WTC11 (cell line): ENCODE results near the gene GNG14.

Experiments
- CTCF ChIP-seq: fragments of 200-600 bp; IDR thresholded peaks from 2 replicates; pipeline ENCODE4 v1.8.0; 2022; ENCODE audit warnings: antibody characterized with exemption
- ETV6 ChIP-seq: sonication (generic); formaldehyde crosslinking; IDR thresholded peaks from 2 replicates; pipeline ENCODE4 v1.8.1; 2022; ENCODE audit warnings: mild to moderate bottlenecking, missing genetic modification reagents
- GABPB1 ChIP-seq: sonication (generic); formaldehyde crosslinking; IDR thresholded peaks from 2 replicates; pipeline ENCODE4 v1.8.1; 2023; ENCODE audit warnings: mild to moderate bottlenecking, missing genetic modification reagents
- JUN ChIP-seq: sonication (generic); formaldehyde crosslinking; IDR thresholded peaks from 2 replicates; pipeline ENCODE4 v1.8.0; 2023; ENCODE audit warnings: mild to moderate bottlenecking, missing genetic modification reagents
- MYBL2 ChIP-seq: sonication (generic); formaldehyde crosslinking; IDR thresholded peaks from 2 replicates; pipeline ENCODE4 v1.8.1; 2023; ENCODE audit warnings: mild to moderate bottlenecking, moderate library complexity, missing genetic modification reagents
- RELA ChIP-seq: sonication (generic); formaldehyde crosslinking; IDR thresholded peaks from 2 replicates; pipeline ENCODE4 v1.8.1; 2022; ENCODE audit warnings: missing genetic modification reagents, mild to moderate bottlenecking, borderline replicate concordance
- SMAD4 ChIP-seq: sonication (generic); formaldehyde crosslinking; IDR thresholded peaks from 2 replicates; pipeline ENCODE4 v1.8.0; 2022; ENCODE audit warnings: mild to moderate bottlenecking, missing genetic modification reagents
- USF2 ChIP-seq: sonication (generic); formaldehyde crosslinking; IDR thresholded peaks from 2 replicates; pipeline ENCODE4 v1.8.1; 2023; ENCODE audit warnings: mild to moderate bottlenecking, missing genetic modification reagents, moderate library complexity
- ZNF219 ChIP-seq: sonication (generic); formaldehyde crosslinking; IDR thresholded peaks from 2 replicates; pipeline ENCODE4 v1.8.0; 2023; ENCODE audit warnings: missing genetic modification reagents, mild to moderate bottlenecking, borderline replicate concordance
- ZNF232 ChIP-seq: sonication (generic); formaldehyde crosslinking; IDR thresholded peaks from 2 replicates; pipeline ENCODE4 v1.8.0; 2022; ENCODE audit warnings: mild to moderate bottlenecking, missing genetic modification reagents
- ZNF317 ChIP-seq: sonication (generic); formaldehyde crosslinking; IDR thresholded peaks from 2 replicates; pipeline ENCODE4 v1.8.1; 2023; ENCODE audit warnings: low read depth, mild to moderate bottlenecking, moderate library complexity, missing genetic modification reagents, borderline replicate concordance
- TF ChIP-seq, protein P1 (sequence below): sonication (generic); formaldehyde crosslinking; IDR thresholded peaks from 2 replicates; pipeline ENCODE4 v1.8.0; 2022; ENCODE audit warnings: mild to moderate bottlenecking, missing genetic modification reagents
- TF ChIP-seq, protein P2 (sequence below): sonication (generic); formaldehyde crosslinking; IDR thresholded peaks from 2 replicates; pipeline ENCODE4 v1.8.0; 2022; ENCODE audit warnings: missing genetic modification reagents

- TF ChIP-seq ZNF232 (CRISPR knock-in tag) = no peak
- TF ChIP-seq, protein P1, sequence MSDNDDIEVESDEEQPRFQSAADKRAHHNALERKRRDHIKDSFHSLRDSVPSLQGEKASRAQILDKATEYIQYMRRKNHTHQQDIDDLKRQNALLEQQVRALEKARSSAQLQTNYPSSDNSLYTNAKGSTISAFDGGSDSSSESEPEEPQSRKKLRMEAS (CRISPR knock-in tag) = no peak
- TF ChIP-seq ZNF219 = no peak
- TF ChIP-seq CTCF = no peak
- no peak for TF ChIP-seq SMAD4 (CRISPR knock-in tag)
- TF ChIP-seq RELA (CRISPR knock-in tag) = no peak
- no peak for TF ChIP-seq ETV6 (CRISPR knock-in tag)
- TF ChIP-seq ZNF317 = no peak
- TF ChIP-seq USF2 (CRISPR knock-in tag) = no peak
- TF ChIP-seq, protein P2, sequence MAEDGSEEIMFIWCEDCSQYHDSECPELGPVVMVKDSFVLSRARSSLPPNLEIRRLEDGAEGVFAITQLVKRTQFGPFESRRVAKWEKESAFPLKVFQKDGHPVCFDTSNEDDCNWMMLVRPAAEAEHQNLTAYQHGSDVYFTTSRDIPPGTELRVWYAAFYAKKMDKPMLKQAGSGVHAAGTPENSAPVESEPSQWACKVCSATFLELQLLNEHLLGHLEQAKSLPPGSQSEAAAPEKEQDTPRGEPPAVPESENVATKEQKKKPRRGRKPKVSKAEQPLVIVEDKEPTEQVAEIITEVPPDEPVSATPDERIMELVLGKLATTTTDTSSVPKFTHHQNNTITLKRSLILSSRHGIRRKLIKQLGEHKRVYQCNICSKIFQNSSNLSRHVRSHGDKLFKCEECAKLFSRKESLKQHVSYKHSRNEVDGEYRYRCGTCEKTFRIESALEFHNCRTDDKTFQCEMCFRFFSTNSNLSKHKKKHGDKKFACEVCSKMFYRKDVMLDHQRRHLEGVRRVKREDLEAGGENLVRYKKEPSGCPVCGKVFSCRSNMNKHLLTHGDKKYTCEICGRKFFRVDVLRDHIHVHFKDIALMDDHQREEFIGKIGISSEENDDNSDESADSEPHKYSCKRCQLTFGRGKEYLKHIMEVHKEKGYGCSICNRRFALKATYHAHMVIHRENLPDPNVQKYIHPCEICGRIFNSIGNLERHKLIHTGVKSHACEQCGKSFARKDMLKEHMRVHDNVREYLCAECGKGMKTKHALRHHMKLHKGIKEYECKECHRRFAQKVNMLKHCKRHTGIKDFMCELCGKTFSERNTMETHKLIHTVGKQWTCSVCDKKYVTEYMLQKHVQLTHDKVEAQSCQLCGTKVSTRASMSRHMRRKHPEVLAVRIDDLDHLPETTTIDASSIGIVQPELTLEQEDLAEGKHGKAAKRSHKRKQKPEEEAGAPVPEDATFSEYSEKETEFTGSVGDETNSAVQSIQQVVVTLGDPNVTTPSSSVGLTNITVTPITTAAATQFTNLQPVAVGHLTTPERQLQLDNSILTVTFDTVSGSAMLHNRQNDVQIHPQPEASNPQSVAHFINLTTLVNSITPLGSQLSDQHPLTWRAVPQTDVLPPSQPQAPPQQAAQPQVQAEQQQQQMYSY = no peak
- TF ChIP-seq JUN (CRISPR knock-in tag) = no peak
- TF ChIP-seq MYBL2 (CRISPR knock-in tag) = no peak
- TF ChIP-seq GABPB1 (CRISPR knock-in tag) = no peak
These were observed 1.9 kb downstream of the GNG14 start for GRCh38 chr19:12689581-12690216.
